Right atrium auricular region (tissue), 2 donors: ENCODE measurements around the gene DPYD. TPM values are rescaled to one million over a fixed set of nuclear protein-coding genes. Genes with fewer than 3 reads are reported as not detected.
A peak's percentile ranks its signal among the peaks of the same experiment; 100 is the strongest.

Experiments used
- DNase-seq: peaks from one replicate; pipeline ENCODE4 v3.0.0-alpha.2; 2019; ENCODE audit warnings: low spot score
- H3K27ac ChIP-seq, 2 donors: fragments of 200-600 bp; sonication (generic); 1 replicate in 1 of 2; 2 replicates in 1 of 2; pipeline ENCODE4 v1.5.1; 2016 to 2019
- H3K27me3 ChIP-seq, 2 donors: fragments of 200-600 bp; sonication (generic); one replicate each; pipeline versions ENCODE4 v1.5.1 to v1.6.0; 2017 to 2019
- H3K36me3 ChIP-seq: fragments of 200-600 bp; sonication (generic); one replicate; pipeline ENCODE4 v1.5.1; 2016
- H3K4me1 ChIP-seq, 2 donors: fragments of 200-600 bp; sonication (generic); one replicate each; pipeline versions ENCODE4 v1.5.1 to v1.6.0; 2017 to 2019
- H3K4me3 ChIP-seq, 2 donors: fragments of 200-600 bp; sonication (generic); 1 replicate in 1 of 2; 2 replicates in 1 of 2; pipeline ENCODE4 v1.5.1; 2017 to 2019; ENCODE audit warnings: mild to moderate bottlenecking in 1 of 2, moderate library complexity in 1 of 2
- H3K9me3 ChIP-seq, 2 donors: fragments of 200-600 bp; sonication (generic); one replicate each; pipeline ENCODE4 v1.5.1; 2019
- total RNA-seq, 2 donors: library from RNA; depleted of rRNA; stranded (reverse); fragments of >200 nt; gene quantifications; one replicate each; pipeline ENCODE4 v1.1.0, GENCODE V29; 2016
- TF ChIP-seq, protein P1 (sequence below), 2 donors: fragments of 200-600 bp; sonication (generic); IDR thresholded peaks; one replicate each; pipeline ENCODE4 v1.5.1; 2019; ENCODE audit warnings: antibody characterized with exemption in 2 of 2

DPYD gene
- total RNA-seq, 2 donors from 2014 or later, result 11.3 to 14.5 TPM

DNA sequence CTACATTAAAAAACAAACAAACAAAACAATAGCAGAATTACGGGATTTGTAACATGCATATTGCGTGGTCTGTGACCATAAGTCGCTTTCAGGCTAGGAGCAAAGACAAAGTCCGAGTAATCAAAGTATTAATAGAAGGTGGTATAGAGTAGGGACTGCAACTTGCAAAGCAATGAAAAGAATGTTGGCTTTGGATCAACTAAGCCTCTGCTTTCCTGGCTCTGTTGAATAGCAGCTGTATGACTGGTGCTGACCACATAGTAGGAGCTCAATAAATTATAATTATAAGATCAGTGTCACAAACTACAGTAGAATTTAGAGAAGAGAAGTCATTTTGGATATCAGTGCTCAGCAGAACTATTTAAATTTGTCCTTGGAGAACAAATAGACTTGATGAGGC is 586.4 kb downstream of the DPYD start:
- Histone ChIP-seq H3K4me1 (no peaks in the 10 kb centered on the region), H3K36me3 (no peaks in the 10 kb centered on the region), H3K27ac (no peak overlapping the region), H3K4me3 (no peak overlapping the region), H3K9me3 (no peaks in the 10 kb centered on the region), H3K27me3 (no peaks in the 10 kb centered on the region)
- no peak for DNase-seq
- TF ChIP-seq, protein P1, sequence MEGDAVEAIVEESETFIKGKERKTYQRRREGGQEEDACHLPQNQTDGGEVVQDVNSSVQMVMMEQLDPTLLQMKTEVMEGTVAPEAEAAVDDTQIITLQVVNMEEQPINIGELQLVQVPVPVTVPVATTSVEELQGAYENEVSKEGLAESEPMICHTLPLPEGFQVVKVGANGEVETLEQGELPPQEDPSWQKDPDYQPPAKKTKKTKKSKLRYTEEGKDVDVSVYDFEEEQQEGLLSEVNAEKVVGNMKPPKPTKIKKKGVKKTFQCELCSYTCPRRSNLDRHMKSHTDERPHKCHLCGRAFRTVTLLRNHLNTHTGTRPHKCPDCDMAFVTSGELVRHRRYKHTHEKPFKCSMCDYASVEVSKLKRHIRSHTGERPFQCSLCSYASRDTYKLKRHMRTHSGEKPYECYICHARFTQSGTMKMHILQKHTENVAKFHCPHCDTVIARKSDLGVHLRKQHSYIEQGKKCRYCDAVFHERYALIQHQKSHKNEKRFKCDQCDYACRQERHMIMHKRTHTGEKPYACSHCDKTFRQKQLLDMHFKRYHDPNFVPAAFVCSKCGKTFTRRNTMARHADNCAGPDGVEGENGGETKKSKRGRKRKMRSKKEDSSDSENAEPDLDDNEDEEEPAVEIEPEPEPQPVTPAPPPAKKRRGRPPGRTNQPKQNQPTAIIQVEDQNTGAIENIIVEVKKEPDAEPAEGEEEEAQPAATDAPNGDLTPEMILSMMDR (IDR thresholded peaks at IDR 0.05), result no peak

DNA sequence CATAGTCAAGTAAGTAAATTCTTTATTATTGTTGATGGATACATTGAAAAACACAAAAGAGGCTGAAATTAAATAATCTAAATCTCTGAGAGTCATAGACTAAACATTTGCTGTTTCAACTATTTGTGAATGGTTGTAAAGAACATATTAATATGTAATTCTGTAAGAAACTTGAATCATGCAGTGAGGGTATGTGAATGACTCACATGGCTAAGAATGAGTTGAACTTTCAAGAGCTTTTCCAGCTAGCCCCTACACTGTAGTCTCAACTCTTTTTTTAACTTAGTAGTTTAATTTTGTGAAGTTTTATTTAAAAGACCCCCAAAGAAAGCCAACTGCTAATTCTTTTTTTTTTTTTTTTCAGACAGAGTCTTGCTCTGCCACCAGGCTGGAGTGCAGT is 588.1 kb downstream of the DPYD start:
- DNase-seq, result no peak
- H3K36me3 ChIP-seq, result no peaks in the 10 kb centered on the region
- H3K27me3 ChIP-seq, result no peaks in the 10 kb centered on the region
- TF ChIP-seq, protein P1 (IDR thresholded peaks at IDR 0.05), result no peak
- no peaks in the 10 kb centered on the region for H3K9me3 ChIP-seq
- H3K4me1 ChIP-seq, result no peaks in the 10 kb centered on the region
- H3K4me3 ChIP-seq, result no peak overlapping the region
- no peak overlapping the region for H3K27ac ChIP-seq

DNA sequence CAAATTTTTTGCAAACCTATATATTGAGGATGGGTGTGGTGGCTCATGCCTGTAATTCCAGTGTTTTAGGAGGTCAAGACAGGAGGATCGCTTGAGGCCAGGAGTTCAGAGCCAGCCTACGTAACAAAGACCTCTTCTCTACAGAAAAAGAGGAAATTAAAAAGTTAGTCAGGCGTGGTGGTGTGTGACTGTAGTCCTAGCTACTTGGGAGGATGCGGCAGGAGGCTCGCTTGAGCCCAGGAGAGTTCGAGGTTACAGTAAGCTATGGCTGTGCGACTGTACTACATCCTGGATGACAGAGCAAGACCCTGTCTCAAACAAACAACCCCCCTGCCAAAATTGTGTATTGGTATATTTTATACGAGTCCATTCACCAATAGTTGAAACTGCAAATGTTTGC is 589.7 kb downstream of the DPYD start:
- Histone ChIP-seq H3K27me3 (no peaks in the 10 kb centered on the region), H3K36me3 (no peaks in the 10 kb centered on the region), H3K27ac (no peak overlapping the region), H3K4me3 (no peak overlapping the region), H3K9me3 (no peaks in the 10 kb centered on the region), H3K4me1 (no peaks in the 10 kb centered on the region)
- TF ChIP-seq, protein P1 (IDR thresholded peaks at IDR 0.05), result no peak
- DNase-seq, result no peak

DNA sequence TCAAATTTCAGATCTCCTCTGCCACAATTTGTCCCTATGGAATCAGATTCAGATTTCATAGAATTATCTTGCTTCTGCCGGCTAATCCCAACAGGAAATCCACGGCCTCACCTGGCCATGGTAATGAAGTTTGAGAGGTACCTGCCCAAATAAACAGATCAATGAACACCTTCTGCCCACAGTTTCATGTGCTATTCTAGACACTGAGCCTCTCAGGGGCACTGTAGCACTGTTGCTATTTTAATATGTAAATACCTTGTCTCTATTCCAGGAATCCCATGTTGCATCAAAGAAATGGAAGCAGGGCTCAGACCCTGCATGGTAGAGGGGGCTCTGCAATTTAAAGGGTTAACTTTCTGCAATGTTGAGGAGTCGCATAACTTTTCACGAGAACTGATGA is 606.1 kb downstream of the DPYD start:
- DNase-seq, result no peak
- Histone ChIP-seq H3K4me3 (no peak overlapping the region), H3K4me1 (no peaks in the 10 kb centered on the region), H3K36me3 (no peaks in the 10 kb centered on the region), H3K27ac (no peak overlapping the region), H3K27me3 (no peaks in the 10 kb centered on the region), H3K9me3 (no peaks in the 10 kb centered on the region)
- TF ChIP-seq, protein P1 (IDR thresholded peaks at IDR 0.05), result peak in 1 of 2 donors; percentile 31

DNA sequence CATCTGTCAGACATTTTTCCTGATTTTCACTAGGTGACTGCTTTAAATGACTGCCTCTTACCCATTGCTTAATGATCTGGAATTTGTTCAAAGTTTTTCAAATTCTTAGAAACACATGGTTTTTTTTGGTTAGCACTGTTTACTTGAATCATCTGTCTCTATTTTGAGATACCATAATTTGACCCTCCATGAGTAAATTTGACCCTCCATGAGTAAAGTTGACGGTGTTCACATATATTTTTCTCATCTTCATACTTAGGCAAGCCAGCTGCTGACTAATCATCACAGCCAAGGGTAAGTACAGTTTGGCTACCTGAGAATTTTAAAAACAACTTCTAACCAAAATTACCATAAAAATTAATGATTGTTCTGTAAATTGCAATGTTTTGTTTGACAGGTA is 612.7 kb downstream of the DPYD start:
- TF ChIP-seq, protein P1 (IDR thresholded peaks at IDR 0.05), result no peak
- H3K27ac ChIP-seq, result no peak overlapping the region

DNA sequence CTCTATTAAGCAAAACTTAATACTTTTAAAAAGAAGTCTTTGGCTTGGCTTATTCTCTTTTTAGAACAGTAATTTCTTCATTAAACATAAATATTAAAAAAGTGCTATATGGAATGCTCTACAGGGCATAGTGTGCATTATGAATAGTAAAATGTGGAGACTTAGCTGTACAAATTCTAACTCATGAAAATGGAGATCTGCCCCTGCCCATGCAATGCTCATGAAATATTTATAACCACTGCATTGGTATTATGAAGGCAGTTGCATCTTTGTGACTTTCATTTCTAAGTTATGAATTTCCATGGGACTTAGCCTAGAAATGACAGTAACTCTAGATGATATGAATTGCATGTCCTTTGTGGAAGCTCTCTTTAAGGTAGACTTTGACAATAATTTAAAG is 613.3 kb downstream of the DPYD start:
- Histone ChIP-seq H3K36me3 (no peaks in the 10 kb centered on the region), H3K9me3 (no peaks in the 10 kb centered on the region), H3K4me1 (peaks cover 0 to 3% of the 10 kb centered on the region in 2 donors), H3K4me3 (no peak overlapping the region), H3K27me3 (no peaks in the 10 kb centered on the region), H3K27ac (no peak overlapping the region)
- TF ChIP-seq, protein P1 (IDR thresholded peaks at IDR 0.05), result no peak
- no peak for DNase-seq

More for the DNA sequence above, 612.7 kb downstream of the DPYD start:
- Histone ChIP-seq H3K36me3 (no peaks in the 10 kb centered on the region), H3K27me3 (no peaks in the 10 kb centered on the region), H3K4me3 (no peak overlapping the region), H3K9me3 (no peaks in the 10 kb centered on the region), H3K4me1 (peaks cover 0 to 3% of the 10 kb centered on the region in 2 donors)
- DNase-seq, result no peak
